Measurements from ENCODE around the gene FCN2. TPM values are rescaled to one million over a fixed set of nuclear protein-coding genes. Genes with fewer than 3 reads are reported as not detected.

The FCN2 gene
- total RNA-seq, 2 donors from 2014 or later = not detected

- DNase-seq (ENCODE audit: low spot score) = no peak
- Histone ChIP-seq H3K9me3 (no peaks in the 10 kb centered on the region), H3K27me3 (replicated peaks; ENCODE audit: insufficient read depth) (no peaks in the 10 kb centered on the region), H3K36me3 (no peaks in the 10 kb centered on the region), H3K4me1 (ENCODE audit: control insufficient read depth in 1 of 2, low read depth in 2 of 2) (no peaks in the 10 kb centered on the region), H3K27ac (no peak overlapping the region), H3K4me3 (no peak overlapping the region)
- no peak for ATAC-seq (ENCODE audit: insufficient number of reproducible peaks, low FRiP score, low read depth)
- no peak for TF ChIP-seq CTCF (IDR thresholded peaks at IDR 0.05)
These were observed 54.5 kb downstream of the FCN2 start for GRCh38 chr9:134935056-134935640.

- TF ChIP-seq CTCF (IDR thresholded peaks at IDR 0.05) = no peak
- H3K27ac ChIP-seq = no peak overlapping the region
- no peaks in the 10 kb centered on the region for H3K4me1 ChIP-seq (ENCODE audit: control insufficient read depth in 1 of 2, low read depth in 2 of 2)
- H3K9me3 ChIP-seq = no peaks in the 10 kb centered on the region
- H3K27me3 ChIP-seq (replicated peaks; ENCODE audit: insufficient read depth) = no peaks in the 10 kb centered on the region
- DNase-seq (ENCODE audit: low spot score) (no peak), ATAC-seq (ENCODE audit: insufficient number of reproducible peaks, low FRiP score, low read depth) (no peak)
- H3K4me3 ChIP-seq = no peak overlapping the region
- H3K36me3 ChIP-seq = no peaks in the 10 kb centered on the region
These were observed 55.2 kb downstream of the FCN2 start for GRCh38 chr9:134935701-134936345.

- Histone ChIP-seq H3K36me3 (no peaks in the 10 kb centered on the region), H3K27me3 (replicated peaks; ENCODE audit: insufficient read depth) (no peaks in the 10 kb centered on the region), H3K27ac (no peak overlapping the region), H3K4me3 (no peak overlapping the region), H3K9me3 (no peaks in the 10 kb centered on the region), H3K4me1 (ENCODE audit: control insufficient read depth in 1 of 2, low read depth in 2 of 2) (no peaks in the 10 kb centered on the region)
- TF ChIP-seq CTCF (IDR thresholded peaks at IDR 0.05) = no peak
- DNase-seq (ENCODE audit: low spot score) (no peak), ATAC-seq (ENCODE audit: insufficient number of reproducible peaks, low FRiP score, low read depth) (no peak)
These were observed 55.9 kb downstream of the FCN2 start for GRCh38 chr9:134936346-134937163.

Other genes starting within 250 kb of the FCN2 start
- gene COL5A1, start 239.0 kb upstream of the FCN2 start, total RNA-seq = 100 to 1,000 TPM; 127 to 129 TPM
- 10 to 100 TPM in 1 of 2 donors, 1 to 10 TPM in 1; 2.2 to 14.3 TPM for gene FCN1, start 37.1 kb downstream of the FCN2 start, total RNA-seq
- 10 to 100 TPM; 14.5 to 24.5 TPM for gene OLFM1, start 206.9 kb downstream of the FCN2 start, total RNA-seq